ENCODE data around the gene DYNC1I1.
A peak's percentile ranks its signal among the peaks of the same experiment; 100 is the strongest.

Gene DYNC1I1

GRCh38 chr7:95804052-95804451 lies 31.7 kb downstream of the DYNC1I1 start:
- no peaks in the 10 kb centered on the region for H3K9me3 ChIP-seq
- no peaks in the 10 kb centered on the region for H3K36me3 ChIP-seq (replicated peaks)
- DNase-seq (ENCODE audit: low spot score in 2 of 2), result no peak
- no peaks in the 10 kb centered on the region for H3K27me3 ChIP-seq (ENCODE audit: low read depth)
- in situ Hi-C loops (cut with MboI; ENCODE audit: low sequenced_read_pairs), result no loop called here
- H3K4me1 ChIP-seq, result peaks cover 7% of the 10 kb centered on the region
- H3K4me3 ChIP-seq, result no peak overlapping the region

- H3K4me3 ChIP-seq, result no peak overlapping the region
- H3K4me1 ChIP-seq, result peaks cover 7% of the 10 kb centered on the region
- H3K9me3 ChIP-seq, result no peaks in the 10 kb centered on the region
- H3K27me3 ChIP-seq (ENCODE audit: low read depth), result no peaks in the 10 kb centered on the region
- no peaks in the 10 kb centered on the region for H3K36me3 ChIP-seq (replicated peaks)
- in situ Hi-C loops (cut with MboI; ENCODE audit: low sequenced_read_pairs), result no loop called here
- DNase-seq (ENCODE audit: low spot score in 2 of 2), result no peak
These were observed 33.6 kb downstream of the DYNC1I1 start for GRCh38 chr7:95805909-95806308.

- H3K4me3 ChIP-seq, result no peak overlapping the region
- in situ Hi-C loops (cut with MboI; ENCODE audit: low sequenced_read_pairs), result no loop called here
- DNase-seq (ENCODE audit: low spot score in 2 of 2), result no peak
- H3K27me3 ChIP-seq (ENCODE audit: low read depth), result no peaks in the 10 kb centered on the region
- no peaks in the 10 kb centered on the region for H3K9me3 ChIP-seq
- no peaks in the 10 kb centered on the region for H3K36me3 ChIP-seq (replicated peaks)
- peaks cover 7% of the 10 kb centered on the region for H3K4me1 ChIP-seq
These were observed 36.0 kb downstream of the DYNC1I1 start for GRCh38 chr7:95808396-95808795.

- in situ Hi-C loops (cut with MboI; ENCODE audit: low sequenced_read_pairs), result no loop called here
- H3K27me3 ChIP-seq (ENCODE audit: low read depth), result no peaks in the 10 kb centered on the region
- H3K36me3 ChIP-seq (replicated peaks), result no peaks in the 10 kb centered on the region
- H3K4me3 ChIP-seq, result no peak overlapping the region
- H3K4me1 ChIP-seq, result no peaks in the 10 kb centered on the region
- DNase-seq (ENCODE audit: low spot score in 2 of 2), result no peak
- no peaks in the 10 kb centered on the region for H3K9me3 ChIP-seq
These were observed 39.6 kb downstream of the DYNC1I1 start for GRCh38 chr7:95811846-95812445.

GRCh38 chr7:95814721-95815120 lies 42.4 kb downstream of the DYNC1I1 start:
- H3K9me3 ChIP-seq, result no peaks in the 10 kb centered on the region
- in situ Hi-C loops (cut with MboI; ENCODE audit: low sequenced_read_pairs), result no loop called here
- no peaks in the 10 kb centered on the region for H3K4me1 ChIP-seq
- no peak overlapping the region for H3K4me3 ChIP-seq
- H3K27me3 ChIP-seq (ENCODE audit: low read depth), result no peaks in the 10 kb centered on the region
- no peaks in the 10 kb centered on the region for H3K36me3 ChIP-seq (replicated peaks)
- DNase-seq (ENCODE audit: low spot score in 2 of 2), result no peak

GRCh38 chr7:95817866-95818640 lies 45.7 kb downstream of the DYNC1I1 start:
- H3K4me1 ChIP-seq, result no peaks in the 10 kb centered on the region

GRCh38 chr7:95820778-95821177 lies 48.4 kb downstream of the DYNC1I1 start:
- H3K4me3 ChIP-seq, result no peak overlapping the region
- no peaks in the 10 kb centered on the region for H3K9me3 ChIP-seq
- no peaks in the 10 kb centered on the region for H3K36me3 ChIP-seq (replicated peaks)
- no peak for DNase-seq (ENCODE audit: low spot score in 2 of 2)
- in situ Hi-C loops (cut with MboI; ENCODE audit: low sequenced_read_pairs), result no loop called here
- H3K4me1 ChIP-seq, result no peaks in the 10 kb centered on the region
- no peaks in the 10 kb centered on the region for H3K27me3 ChIP-seq (ENCODE audit: low read depth)

More at GRCh38 chr7:95817866-95818640, 45.7 kb downstream of the DYNC1I1 start:
- H3K36me3 ChIP-seq (replicated peaks), result no peaks in the 10 kb centered on the region
- H3K27me3 ChIP-seq (ENCODE audit: low read depth), result no peaks in the 10 kb centered on the region
- no peaks in the 10 kb centered on the region for H3K9me3 ChIP-seq
- no peak for DNase-seq (ENCODE audit: low spot score in 2 of 2)
- H3K4me3 ChIP-seq, result no peak overlapping the region
- in situ Hi-C loops (cut with MboI; ENCODE audit: low sequenced_read_pairs), result no loop called here

- no peaks in the 10 kb centered on the region for H3K36me3 ChIP-seq (replicated peaks)
- no peaks in the 10 kb centered on the region for H3K4me1 ChIP-seq
- in situ Hi-C loops (cut with MboI; ENCODE audit: low sequenced_read_pairs), result no loop called here
- no peaks in the 10 kb centered on the region for H3K9me3 ChIP-seq
- no peaks in the 10 kb centered on the region for H3K27me3 ChIP-seq (ENCODE audit: low read depth)
- no peak for DNase-seq (ENCODE audit: low spot score in 2 of 2)
- H3K4me3 ChIP-seq, result no peak overlapping the region
These were observed 50.4 kb downstream of the DYNC1I1 start for GRCh38 chr7:95822717-95823116.

- H3K4me1 ChIP-seq, result peaks cover 17% of the 10 kb centered on the region
These were observed 52.3 kb downstream of the DYNC1I1 start for GRCh38 chr7:95824616-95825015.

GRCh38 chr7:95828824-95829790 lies 56.8 kb downstream of the DYNC1I1 start:
- Histone ChIP-seq H3K9me3 (no peaks in the 10 kb centered on the region), H3K4me3 (no peak overlapping the region), H3K36me3 (replicated peaks) (no peaks in the 10 kb centered on the region; the same call in 1 of the 2 replicates), H3K27me3 (ENCODE audit: low read depth) (no peaks in the 10 kb centered on the region), H3K4me1 (peaks cover 24% of the 10 kb centered on the region)
- peak in 1 of 2 experiments; percentile 81 for DNase-seq (ENCODE audit: low spot score in 2 of 2)
- in situ Hi-C loops (cut with MboI; ENCODE audit: low sequenced_read_pairs), result no loop called here

More at GRCh38 chr7:95824616-95825015, 52.3 kb downstream of the DYNC1I1 start:
- H3K27me3 ChIP-seq (ENCODE audit: low read depth), result no peaks in the 10 kb centered on the region
- DNase-seq (ENCODE audit: low spot score in 2 of 2), result no peak
- no peaks in the 10 kb centered on the region for H3K9me3 ChIP-seq
- no peaks in the 10 kb centered on the region for H3K36me3 ChIP-seq (replicated peaks)
- in situ Hi-C loops (cut with MboI; ENCODE audit: low sequenced_read_pairs), result no loop called here
- no peak overlapping the region for H3K4me3 ChIP-seq

DNA sequence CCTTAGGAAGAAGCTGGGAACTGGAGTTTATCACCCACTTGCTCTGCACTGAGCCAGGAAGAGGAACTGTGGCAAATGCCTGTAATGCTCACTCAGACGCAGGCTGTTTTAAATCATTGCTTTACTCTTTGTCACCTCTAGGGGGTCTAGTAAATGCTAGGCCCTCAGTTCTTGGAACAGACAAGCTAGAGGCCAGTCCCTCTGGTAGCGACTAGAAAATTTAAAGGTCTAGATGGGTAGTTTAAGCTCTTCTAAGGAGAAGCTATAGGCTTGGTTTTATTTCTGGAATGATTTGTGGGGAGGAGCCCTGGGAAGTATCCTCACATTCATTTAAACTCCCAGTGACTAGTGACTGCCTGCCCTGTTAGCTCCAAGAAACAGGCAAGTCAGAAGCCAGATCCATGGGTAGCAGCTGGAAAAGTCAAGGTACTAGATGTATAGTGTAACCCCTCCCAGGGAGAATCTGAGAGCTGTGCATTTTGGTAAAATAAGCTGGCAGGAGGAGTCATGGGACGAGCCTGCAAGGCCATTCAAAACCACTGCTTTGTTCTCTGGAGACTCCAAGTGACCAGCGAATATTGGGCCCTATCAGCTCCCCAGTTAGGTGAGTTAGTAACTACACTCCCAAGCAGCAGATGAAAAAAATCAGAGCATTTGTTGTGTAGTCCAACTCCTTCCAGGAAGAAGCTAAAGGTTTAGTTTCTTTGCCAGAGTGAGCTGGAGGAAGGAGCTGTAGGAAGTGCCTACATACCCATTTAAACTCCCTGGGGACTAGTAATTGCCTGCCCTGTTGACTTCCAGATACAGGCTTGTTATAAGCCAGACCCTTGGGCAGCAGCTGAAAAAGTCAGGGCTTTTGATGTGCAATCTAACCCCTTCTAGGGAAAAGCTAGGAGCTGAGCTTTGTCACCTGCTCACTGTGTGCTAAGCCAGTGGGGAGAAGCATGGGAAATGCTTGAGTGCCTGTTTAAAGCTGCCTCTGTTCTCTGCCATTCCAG lies 68.9 kb downstream of the DYNC1I1 start:
- peak; percentile 12 to 18 for DNase-seq (ENCODE audit: low spot score in 2 of 2)
- no peak overlapping the region for H3K4me3 ChIP-seq
- no peaks in the 10 kb centered on the region for H3K27me3 ChIP-seq (ENCODE audit: low read depth)
- in situ Hi-C loops (cut with MboI; ENCODE audit: low sequenced_read_pairs), result no loop called here
- H3K36me3 ChIP-seq (replicated peaks), result no peaks in the 10 kb centered on the region
- H3K4me1 ChIP-seq, result no peaks in the 10 kb centered on the region
- H3K9me3 ChIP-seq, result no peaks in the 10 kb centered on the region

DNA sequence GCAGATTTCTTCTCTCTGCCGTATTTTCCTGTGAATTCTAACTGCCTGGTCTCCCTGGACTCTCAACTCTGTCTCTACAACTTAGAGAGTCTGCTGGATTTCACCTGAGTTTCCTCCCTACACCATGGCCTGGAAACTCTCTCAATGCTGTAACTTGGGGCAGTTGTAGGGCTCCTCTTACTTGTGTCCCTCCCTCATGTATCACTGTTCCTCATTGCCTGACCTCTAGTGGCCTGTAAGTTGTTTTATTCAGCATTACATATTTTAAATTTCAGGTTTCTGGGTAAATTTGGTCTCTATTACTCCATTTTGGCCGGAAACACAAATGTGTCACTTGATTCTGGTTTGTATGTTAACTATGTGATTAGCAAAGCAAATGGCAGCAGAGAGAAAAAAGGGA lies 70.9 kb downstream of the DYNC1I1 start:
- no peaks in the 10 kb centered on the region for H3K36me3 ChIP-seq (replicated peaks)
- no peaks in the 10 kb centered on the region for H3K27me3 ChIP-seq (ENCODE audit: low read depth)
- peak in 1 of 2 experiments; percentile 11 for DNase-seq (ENCODE audit: low spot score in 2 of 2)
- H3K4me3 ChIP-seq, result no peak overlapping the region
- H3K4me1 ChIP-seq, result no peaks in the 10 kb centered on the region
- no peaks in the 10 kb centered on the region for H3K9me3 ChIP-seq
- in situ Hi-C loops (cut with MboI; ENCODE audit: low sequenced_read_pairs), result no loop called here

- H3K4me1 ChIP-seq, result no peaks in the 10 kb centered on the region
- DNase-seq (ENCODE audit: low spot score in 2 of 2), result no peak
- in situ Hi-C loops (cut with MboI; ENCODE audit: low sequenced_read_pairs), result no loop called here
- no peaks in the 10 kb centered on the region for H3K36me3 ChIP-seq (replicated peaks)
- H3K4me3 ChIP-seq, result no peak overlapping the region
- no peaks in the 10 kb centered on the region for H3K27me3 ChIP-seq (ENCODE audit: low read depth)
- H3K9me3 ChIP-seq, result no peaks in the 10 kb centered on the region
These were observed 72.7 kb downstream of the DYNC1I1 start for GRCh38 chr7:95845007-95845406.

Measured in HAP-1 (cell line).